Measurements from ENCODE around the gene ICAM3. TPM values are rescaled to one million over a fixed set of nuclear protein-coding genes. Genes with fewer than 3 reads are reported as not detected.
A peak's percentile ranks its signal among the peaks of the same experiment; 100 is the strongest.

Gene ICAM3
- total and polyA plus RNA-seq, 10 of the 15 experiments (the other 5 are each of a cell fraction or from before 2014, with no cell fraction given) = 5.5 to 152 (median 90.7) TPM

GRCh38 chr19:10363789-10364281 is 24.4 kb upstream of the ICAM3 start:
- no peaks in the 10 kb centered on the region for H3K4me1 ChIP-seq (ENCODE audit: control insufficient read depth, insufficient read depth, low read length)
- H3K4me2 ChIP-seq (ENCODE audit: control insufficient read depth, insufficient read depth) = no peak overlapping the region
- POLR2A ChIA-PET = no interaction called here
- no peak for TF ChIP-seq REST (IDR thresholded peaks at IDR 0.05; ENCODE audit: low read depth, low read length)
- no peak for TF ChIP-seq MXI1 (IDR thresholded peaks at IDR 0.05; ENCODE audit: low read depth, low read length)
- no peak for TF ChIP-seq SPI1 (IDR thresholded peaks at IDR 0.05; ENCODE audit: borderline replicate concordance, insufficient read depth, low read depth, low read length)
- TF ChIP-seq NFXL1 (IDR thresholded peaks at IDR 0.05; ENCODE audit: borderline replicate concordance) = no peak
- no peak for TF ChIP-seq SMC3 (IDR thresholded peaks at IDR 0.05; ENCODE audit: borderline replicate concordance, low read length)
- peak; percentile 28; the same call in 1 of the 2 replicates for TF ChIP-seq POLR2A (IDR thresholded peaks at IDR 0.05; ENCODE audit: low read depth, low read length)
- no peak for TF ChIP-seq TBL1XR1 (IDR thresholded peaks at IDR 0.05; ENCODE audit: low read depth, low read length)
- TF ChIP-seq IRF3 (IDR thresholded peaks at IDR 0.05) = no peak
- no peak for TF ChIP-seq WRNIP1 (IDR thresholded peaks at IDR 0.05; ENCODE audit: borderline replicate concordance, low read depth, low read length)
- no TSS peak for BruUV-seq (replicated peaks)
- FAIRE-seq (no peak), DNase-seq (ENCODE audit: low read depth, low spot score) (no peak), ATAC-seq (no peak)
- in situ Hi-C loops (cut with MboI) = no loop called here
- no peaks in the 10 kb centered on the region for H3K27me3 ChIP-seq (replicated peaks in 1 of 2; ENCODE audit: control insufficient read depth in 2 of 2, insufficient read depth in 2 of 2, low read length in 1 of 2)
- intact Hi-C loops (cut with micrococcal nuclease; ENCODE audit: unreplicated experiment) = no loop called here
- 80% methylated on average over 12 of the region's 12 CpGs for WGBS (ENCODE audit: insufficient coverage, insufficient replicate concordance, low lambda C conversion rate, missing lambda C conversion rate)
- CTCF ChIA-PET = no interaction called here
- H3K79me2 ChIP-seq (ENCODE audit: control insufficient read depth, insufficient read depth, low read length) = no peaks in the 10 kb centered on the region; the same call in 1 of the 2 replicates
- H2AFZ ChIP-seq (ENCODE audit: control insufficient read depth, low read depth, low read length) = no peak overlapping the region
- no peak overlapping the region for H3K27ac ChIP-seq (ENCODE audit: control insufficient read depth, insufficient read depth)
- H3K4me3 ChIP-seq = no peak overlapping the region
- H3K36me3 ChIP-seq (ENCODE audit: control insufficient read depth in 2 of 2, insufficient read depth in 2 of 2, low read length in 1 of 2) = peaks cover 28 to 47% of the 10 kb centered on the region in 2 experiments
- RAD21 ChIA-PET (ENCODE audit: unreplicated experiment) = no interaction called here
- no peaks in the 10 kb centered on the region; the same call in 2 of the 3 replicates for H3K9me3 ChIP-seq (replicated peaks; ENCODE audit: control insufficient read depth, insufficient read depth, low read length)
- SMC1A ChIA-PET (ENCODE audit: uncharacterized antibody, unreplicated experiment) = no interaction called here
- no peak overlapping the region for H3K9ac ChIP-seq (ENCODE audit: control insufficient read depth, insufficient read depth, low read length)
- H4K20me1 ChIP-seq (ENCODE audit: control insufficient read depth, insufficient read depth) = no peaks in the 10 kb centered on the region; the same call in 1 of the 2 replicates
